Endodermal cell (in vitro differentiated cells): ENCODE results near the gene MN1. TPM values are rescaled to one million over a fixed set of nuclear protein-coding genes. Genes with fewer than 3 reads are reported as not detected.

Experiments
- DNase-seq: peaks from one replicate; pipeline ENCODE4 v3.0.0-alpha.2; 2017
- H3K27ac ChIP-seq: 2 replicates; pipeline ENCODE4 v1.5.1; 2013; ENCODE audit warnings: mild to moderate bottlenecking, low read depth, low read length, moderate library complexity
- H3K27me3 ChIP-seq: 2 replicates; pipeline ENCODE4 v1.6.1; 2013; ENCODE audit warnings: mild to moderate bottlenecking, low read length, moderate library complexity; ENCODE audit not compliant: insufficient read depth, control insufficient read depth, poor library complexity, severe bottlenecking
- H3K36me3 ChIP-seq: 2 replicates; pipeline ENCODE4 v1.7.0; 2013; ENCODE audit warnings: mild to moderate bottlenecking, low read length, moderate library complexity; ENCODE audit not compliant: control insufficient read depth, insufficient read depth
- H3K4me1 ChIP-seq: one replicate; pipeline ENCODE4 v1.7.0; 2013; ENCODE audit warnings: low read length; ENCODE audit not compliant: control insufficient read depth, insufficient read depth
- H3K4me3 ChIP-seq: 2 replicates; pipeline ENCODE4 v1.5.1; 2013; ENCODE audit warnings: mild to moderate bottlenecking, low read length, moderate library complexity
- H3K9ac ChIP-seq: 2 replicates; pipeline ENCODE4 v1.6.1; 2013; ENCODE audit warnings: mild to moderate bottlenecking, low read length, moderate library complexity; ENCODE audit not compliant: poor library complexity, severe bottlenecking; ENCODE audit errors: extremely low read depth
- H3K9me3 ChIP-seq: 2 replicates; pipeline ENCODE4 v1.6.1; 2013; ENCODE audit warnings: mild to moderate bottlenecking, low read length, moderate library complexity; ENCODE audit not compliant: control insufficient read depth
- H3K27ac Mint-ChIP-seq: 2 replicates; pipeline ENCODE4 v1.8.0; 2020; ENCODE audit warnings: mixed read lengths
- H3K27me3 Mint-ChIP-seq: 2 replicates; pipeline ENCODE4 v1.8.0; 2021; ENCODE audit warnings: mild to moderate bottlenecking, mixed read lengths; ENCODE audit not compliant: insufficient read depth
- H3K36me3 Mint-ChIP-seq: 2 replicates; pipeline ENCODE4 v1.8.0; 2020; ENCODE audit warnings: low read depth, mixed read lengths
- H3K4me1 Mint-ChIP-seq: 2 replicates; pipeline ENCODE4 v1.8.0; 2020; ENCODE audit warnings: mixed read lengths
- H3K4me3 Mint-ChIP-seq: 2 replicates; pipeline ENCODE4 v1.8.0; 2020; ENCODE audit warnings: mild to moderate bottlenecking, moderate library complexity, mixed read lengths
- H3K9me3 Mint-ChIP-seq: 2 replicates; pipeline ENCODE4 v1.8.0; 2020; ENCODE audit warnings: mild to moderate bottlenecking, mixed read lengths
- WGBS, 2 experiments: methylation state at CpG; one replicate each; pipeline versions ENCODE4 v1.1.5 to v1.1.7; 2013; ENCODE audit warnings: missing lambda C conversion rate in 2 of 2, mixed read lengths in 1 of 2; ENCODE audit not compliant: insufficient coverage in 1 of 2, insufficient read length in 1 of 2; 5-methylcytosine and 5-hydroxymethylcytosine counted together
- total RNA-seq, 2 donors: library from RNA; stranded (reverse); fragmentation: NEBNext Ultra II Directional in 1 of 2; extraction: Animal tissue kit (Norgen Biotek cat#: 25700) in 1 of 2; gene quantifications; 2 replicates in 1 of 2; 3 replicates in 1 of 2; pipeline ENCODE4 v1.2.1, GENCODE V29; 2021
- TF ChIP-seq, protein P1 (sequence below): fragments of 200-600 bp; sonication (generic); conservative IDR thresholded peaks from 2 replicates; pipeline ENCODE4 v1.5.0; 2021; ENCODE audit warnings: antibody characterized with exemption, mild to moderate bottlenecking

The MN1 gene
- total RNA-seq, 2 donors from 2014 or later: 4.4 to 17.8 TPM

DNA sequence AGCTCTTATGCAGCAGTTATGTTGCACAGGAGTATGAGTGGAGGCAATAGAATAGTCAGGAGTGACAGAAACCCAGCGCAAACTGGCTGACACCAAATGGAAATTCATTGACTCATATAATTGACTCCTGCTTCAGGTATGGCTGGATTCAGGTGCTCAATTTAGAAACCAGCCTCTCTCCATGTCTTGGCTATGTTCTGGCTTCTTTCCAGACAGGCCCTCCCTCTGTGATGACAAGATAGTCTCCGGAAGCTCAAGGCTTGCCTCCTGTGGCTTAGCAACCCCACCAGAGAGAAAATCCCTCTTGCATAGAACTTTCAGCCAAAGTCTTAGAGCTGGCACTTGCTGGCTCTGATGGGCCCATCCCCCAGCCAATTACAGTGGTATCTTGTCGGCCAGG is 28.1 kb upstream of the MN1 start:
- TF ChIP-seq, protein P1, sequence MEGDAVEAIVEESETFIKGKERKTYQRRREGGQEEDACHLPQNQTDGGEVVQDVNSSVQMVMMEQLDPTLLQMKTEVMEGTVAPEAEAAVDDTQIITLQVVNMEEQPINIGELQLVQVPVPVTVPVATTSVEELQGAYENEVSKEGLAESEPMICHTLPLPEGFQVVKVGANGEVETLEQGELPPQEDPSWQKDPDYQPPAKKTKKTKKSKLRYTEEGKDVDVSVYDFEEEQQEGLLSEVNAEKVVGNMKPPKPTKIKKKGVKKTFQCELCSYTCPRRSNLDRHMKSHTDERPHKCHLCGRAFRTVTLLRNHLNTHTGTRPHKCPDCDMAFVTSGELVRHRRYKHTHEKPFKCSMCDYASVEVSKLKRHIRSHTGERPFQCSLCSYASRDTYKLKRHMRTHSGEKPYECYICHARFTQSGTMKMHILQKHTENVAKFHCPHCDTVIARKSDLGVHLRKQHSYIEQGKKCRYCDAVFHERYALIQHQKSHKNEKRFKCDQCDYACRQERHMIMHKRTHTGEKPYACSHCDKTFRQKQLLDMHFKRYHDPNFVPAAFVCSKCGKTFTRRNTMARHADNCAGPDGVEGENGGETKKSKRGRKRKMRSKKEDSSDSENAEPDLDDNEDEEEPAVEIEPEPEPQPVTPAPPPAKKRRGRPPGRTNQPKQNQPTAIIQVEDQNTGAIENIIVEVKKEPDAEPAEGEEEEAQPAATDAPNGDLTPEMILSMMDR: no peak
- H3K36me3 ChIP-seq: no peaks in the 10 kb centered on the region
- H3K9me3 ChIP-seq: no peaks in the 10 kb centered on the region
- H3K27ac ChIP-seq: no peak overlapping the region
- no peaks in the 10 kb centered on the region for H3K36me3 Mint-ChIP-seq
- no peak overlapping the region for H3K9ac ChIP-seq
- no peak overlapping the region for H3K4me3 Mint-ChIP-seq
- no peak for DNase-seq
- H3K9me3 Mint-ChIP-seq: no peaks in the 10 kb centered on the region
- H3K27ac Mint-ChIP-seq: no peak overlapping the region
- no peaks in the 10 kb centered on the region for H3K4me1 ChIP-seq
- 69 to 79% methylated on average over 2 to 3 of the region's 3 CpGs for WGBS, 2 experiments
- no peak overlapping the region for H3K4me3 ChIP-seq
- no peaks in the 10 kb centered on the region for H3K27me3 Mint-ChIP-seq
- H3K27me3 ChIP-seq: no peaks in the 10 kb centered on the region
- H3K4me1 Mint-ChIP-seq: peaks cover 7% of the 10 kb centered on the region

DNA sequence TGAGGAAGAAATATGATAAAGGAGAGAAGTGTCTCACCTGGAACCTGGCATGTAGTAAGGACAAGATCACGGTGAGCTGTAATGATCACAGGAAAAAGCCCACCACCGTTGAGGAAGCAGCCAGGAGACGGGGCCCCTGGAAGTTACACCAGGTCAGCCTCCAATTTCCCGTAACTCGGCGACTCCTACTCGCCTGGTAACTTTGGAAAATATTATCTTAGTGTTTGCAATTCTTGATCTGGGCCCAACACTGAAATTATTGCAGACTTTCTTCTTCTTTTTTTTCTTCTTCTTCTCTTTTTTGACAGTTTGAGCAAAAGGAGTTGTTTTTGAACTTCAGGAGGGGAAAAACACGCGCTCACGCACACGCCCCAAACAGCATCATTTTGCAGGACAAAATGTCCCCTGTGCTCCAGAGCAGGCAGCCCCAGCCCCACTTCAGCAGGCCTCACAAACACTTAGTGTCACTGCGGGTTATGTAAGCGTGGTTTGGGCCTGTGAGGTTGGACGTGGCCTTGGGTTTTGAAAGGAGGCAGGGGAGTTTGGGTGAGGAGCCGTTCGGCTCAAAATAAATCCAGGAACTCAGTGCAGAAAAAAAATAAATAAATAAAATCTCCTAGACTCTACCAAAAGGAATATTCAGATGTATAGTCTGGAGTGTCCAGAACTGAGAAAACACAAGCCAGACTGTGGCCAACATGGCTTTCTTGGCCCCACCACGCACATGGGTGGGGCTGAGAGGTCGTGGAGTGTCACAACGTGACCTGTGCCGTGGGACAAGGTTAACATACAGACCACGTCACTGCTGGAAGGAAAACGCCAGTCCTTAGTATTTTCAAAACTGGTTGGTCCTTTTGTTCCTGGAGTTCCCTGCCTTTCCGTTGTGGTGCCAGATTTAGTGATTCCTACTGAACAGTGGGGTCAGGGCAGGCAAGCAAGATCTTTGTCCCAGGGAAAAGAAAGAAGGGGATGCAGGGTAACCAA is 26.3 kb upstream of the MN1 start:
- no peaks in the 10 kb centered on the region for H3K36me3 Mint-ChIP-seq
- no peak overlapping the region for H3K27ac Mint-ChIP-seq
- Histone ChIP-seq H3K4me1 (no peaks in the 10 kb centered on the region), H3K4me3 (no peak overlapping the region), H3K9ac (no peak overlapping the region), H3K27me3 (no peaks in the 10 kb centered on the region), H3K9me3 (no peaks in the 10 kb centered on the region), H3K36me3 (no peaks in the 10 kb centered on the region), H3K27ac (no peak overlapping the region)
- TF ChIP-seq, protein P1: no peak
- peaks cover 2% of the 10 kb centered on the region for H3K27me3 Mint-ChIP-seq
- H3K4me1 Mint-ChIP-seq: peaks cover 6% of the 10 kb centered on the region
- DNase-seq: no peak
- 87 to 91% methylated on average over 17 to 22 of the region's 23 CpGs for WGBS, 2 experiments
- H3K9me3 Mint-ChIP-seq: no peaks in the 10 kb centered on the region
- H3K4me3 Mint-ChIP-seq: no peak overlapping the region

DNA sequence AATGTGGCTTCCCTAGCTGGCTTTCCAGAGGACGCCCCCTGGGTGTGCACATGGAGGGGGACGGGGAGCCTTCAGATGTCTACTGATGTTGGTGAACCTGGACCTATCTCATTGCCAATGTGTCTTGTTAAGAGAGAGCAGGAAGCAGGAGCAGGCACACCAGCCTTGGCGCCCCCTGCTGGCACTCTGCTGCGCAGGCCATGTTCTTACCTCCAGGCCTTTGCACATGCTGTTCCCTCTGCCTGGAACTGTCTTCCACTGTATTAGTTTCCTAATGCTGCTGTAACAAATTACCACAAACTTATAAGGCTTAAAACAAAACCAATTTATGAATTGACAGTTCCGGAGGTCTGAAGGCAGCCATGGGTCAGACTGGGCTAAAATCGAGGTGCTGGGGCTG is 23.6 kb upstream of the MN1 start:
- peaks cover 2% of the 10 kb centered on the region for H3K9me3 ChIP-seq
- Mint-ChIP-seq H3K4me3 (no peak overlapping the region), H3K36me3 (no peaks in the 10 kb centered on the region), H3K9me3 (no peaks in the 10 kb centered on the region), H3K4me1 (peaks cover 6% of the 10 kb centered on the region), H3K27ac (no peak overlapping the region), H3K27me3 (peaks cover 2% of the 10 kb centered on the region)
- no peaks in the 10 kb centered on the region for H3K36me3 ChIP-seq
- no peak overlapping the region for H3K9ac ChIP-seq
- peak; percentile 75 for DNase-seq
- H3K4me1 ChIP-seq: no peaks in the 10 kb centered on the region
- TF ChIP-seq, protein P1: peak; percentile 75
- no peak overlapping the region for H3K4me3 ChIP-seq
- WGBS, 2 experiments: 87 to 89% methylated on average over 4 to 6 of the region's 6 CpGs
- no peaks in the 10 kb centered on the region for H3K27me3 ChIP-seq
- no peak overlapping the region for H3K27ac ChIP-seq
